ENCODE measurements around the gene RASSF3. TPM values are rescaled to one million over a fixed set of nuclear protein-coding genes. Genes with fewer than 3 reads are reported as not detected.
A peak's percentile ranks its signal among the peaks of the same experiment; 100 is the strongest.

RASSF3 gene
- total and polyA plus RNA-seq, 10 of the 15 experiments (the other 5 are each of a cell fraction or from before 2014, with no cell fraction given), result 6.9 to 62.4 (median 30.3) TPM

GRCh38 chr12:64724201-64724745 lies 114.0 kb downstream of the RASSF3 start (continued):
- TF ChIP-seq HDAC2 (IDR thresholded peaks at IDR 0.05), result no peak

GRCh38 chr12:64729909-64730587 lies 119.8 kb downstream of the RASSF3 start:
- peak overlapping the region; percentile 67 for H3K4me2 ChIP-seq (ENCODE audit: control insufficient read depth, insufficient read depth)
- peaks cover 6% of the 10 kb centered on the region for H3K4me1 ChIP-seq (ENCODE audit: control insufficient read depth, insufficient read depth, low read length)
- H4K20me1 ChIP-seq (ENCODE audit: control insufficient read depth, insufficient read depth), result no peaks in the 10 kb centered on the region
- no peak overlapping the region; the same call in 1 of the 2 replicates for H3K4me3 ChIP-seq
- 37% methylated on average over 2 of the region's 2 CpGs for WGBS (ENCODE audit: insufficient coverage, insufficient replicate concordance, low lambda C conversion rate, missing lambda C conversion rate)
- RAD21 ChIA-PET (ENCODE audit: unreplicated experiment), result interaction anchor here (1.2 to 1.9 kb wide), 2 partner anchors 69 to 181 kb away, joined by 3 to 7 read pairs; no protein-coding TSS in a partner anchor
- H3K36me3 ChIP-seq (ENCODE audit: control insufficient read depth in 2 of 2, insufficient read depth in 2 of 2, low read length in 1 of 2), result peaks cover 0 to 7% of the 10 kb centered on the region in 2 experiments; a peak in 1 of 4 replicates
- intact Hi-C loops (cut with micrococcal nuclease; ENCODE audit: unreplicated experiment), result loop anchor here (1.0 kb wide), 1 partner anchor 87 kb away; no protein-coding TSS in a partner anchor
- no peaks in the 10 kb centered on the region for H3K27me3 ChIP-seq (replicated peaks in 1 of 2; ENCODE audit: control insufficient read depth in 2 of 2, insufficient read depth in 2 of 2, low read length in 1 of 2)
- H3K9me3 ChIP-seq (replicated peaks; ENCODE audit: control insufficient read depth, insufficient read depth, low read length), result no peaks in the 10 kb centered on the region
- FAIRE-seq (peak; percentile 78), DNase-seq (ENCODE audit: low read depth, low spot score) (peak; percentile 19), ATAC-seq (peak; percentile 73)
- CTCF ChIA-PET, result no interaction called here
- POLR2A ChIA-PET, result interaction anchor here (0.6 to 0.7 kb wide), 6 partner anchors 8 to 286 kb away, joined by 3 to 10 read pairs (median 4); no protein-coding TSS in a partner anchor
- peak overlapping the region; percentile 87 for H2AFZ ChIP-seq (ENCODE audit: control insufficient read depth, low read depth, low read length)
- SMC1A ChIA-PET (ENCODE audit: uncharacterized antibody, unreplicated experiment), result interaction anchor here (0.6 to 1.2 kb wide), 8 partner anchors 14 to 306 kb away, joined by 3 to 6 read pairs (median 3); no protein-coding TSS in a partner anchor
- H3K9ac ChIP-seq (ENCODE audit: control insufficient read depth, insufficient read depth, low read length), result peak overlapping the region; percentile 2; the same call in 1 of the 2 replicates
- BruUV-seq (replicated peaks), result TSS peak; percentile 28
- no peaks in the 10 kb centered on the region for H3K79me2 ChIP-seq (ENCODE audit: control insufficient read depth, insufficient read depth, low read length)
- peak overlapping the region; percentile 81 for H3K27ac ChIP-seq (ENCODE audit: control insufficient read depth, insufficient read depth)
- in situ Hi-C loops (cut with MboI), result no loop called here
- TF ChIP-seq GABPA (IDR thresholded peaks at IDR 0.05; ENCODE audit: low read depth) (no peak), IRF4 (IDR thresholded peaks at IDR 0.05; ENCODE audit: low read depth, low read length) (no peak), POU2F2 (IDR thresholded peaks at IDR 0.05; ENCODE audit: borderline replicate concordance, low read depth, low read length) (no peak), USF2 (IDR thresholded peaks at IDR 0.05; ENCODE audit: borderline replicate concordance, low read depth, low read length) (no peak), NKRF (conservative IDR thresholded peaks at IDR 0.05) (no peak), NR2F1 (conservative IDR thresholded peaks at IDR 0.05) (no peak), CEBPZ (IDR thresholded peaks at IDR 0.05; ENCODE audit: low read depth, low read length) (no peak), MYB (IDR thresholded peaks at IDR 0.05; ENCODE audit: borderline replicate concordance, low read depth, low read length) (no peak), PBX3 (IDR thresholded peaks at IDR 0.05; ENCODE audit: insufficient replicate concordance, low read depth, low read length) (no peak), IKZF2 (IDR thresholded peaks at IDR 0.05) (peak; percentile 57 to 59; a peak in 2 of 4 replicates)
